Mesenteric fat pad (tissue), 1 donor: Measurements from ENCODE around the gene TRAF4. TPM values are rescaled to one million over a fixed set of nuclear protein-coding genes. Genes with fewer than 3 reads are reported as not detected.

Experiments
- DNase-seq: peaks from one replicate; pipeline ENCODE4 v3.0.0-alpha.2; 2020; ENCODE audit warnings: low spot score
- long read RNA-seq: library from polyadenylated mRNA; unstranded; transcript quantifications from one replicate; pipeline ENCODE4 v2.0.0, GENCODE V29; 2020
- total RNA-seq: library from RNA; stranded (reverse); fragmentation: NEBNext Ultra II Directional; extraction: Animal tissue kit (Norgen Biotek cat#: 25700); gene quantifications from one replicate; pipeline ENCODE4 v1.2.1, GENCODE V29; 2021
- donor health status: DM: yes; HTN: yes; CAD: no.

TRAF4 gene
- total RNA-seq: 17.5 TPM
- long read RNA-seq, partial matches to known transcripts: 0 of 5 reads
- long read RNA-seq, other reads (novel, unspliced or antisense): 1 of 5 reads

- no peak for DNase-seq
These were observed at the start of gene TRAF4 for GRCh38 chr17:28743243-28744103. Gene TRAF4 (plus strand): TSS chr17:28744011. CDS start chr17:28744113, 102 bp downstream.

GRCh38 chr17:28698253-28698941 lies 45.4 kb upstream of the TRAF4 start:
- DNase-seq: no peak

GRCh38 chr17:28700278-28700677 lies 43.5 kb upstream of the TRAF4 start:
- no peak for DNase-seq

- DNase-seq: no peak
These were observed 42.9 kb upstream of the TRAF4 start for GRCh38 chr17:28700830-28701492.

- DNase-seq: no peak
These were observed 41.6 kb upstream of the TRAF4 start for GRCh38 chr17:28702026-28702751.

GRCh38 chr17:28702752-28703150 lies 41.1 kb upstream of the TRAF4 start:
- DNase-seq: no peak

- no peak for DNase-seq
These were observed 40.1 kb upstream of the TRAF4 start for GRCh38 chr17:28703552-28704218.

- DNase-seq: no peak
These were observed 39.5 kb upstream of the TRAF4 start for GRCh38 chr17:28704219-28704858.

- DNase-seq: no peak
These were observed 38.6 kb upstream of the TRAF4 start for GRCh38 chr17:28705074-28705659.

GRCh38 chr17:28705728-28706334 lies 38.0 kb upstream of the TRAF4 start:
- DNase-seq: no peak

- no peak for DNase-seq
These were observed 37.1 kb upstream of the TRAF4 start for GRCh38 chr17:28706471-28707338.

- no peak for DNase-seq
These were observed 36.5 kb upstream of the TRAF4 start for GRCh38 chr17:28707339-28707720.

- DNase-seq: peak; percentile 96
These were observed 32.7 kb upstream of the TRAF4 start for GRCh38 chr17:28710861-28711722.

- DNase-seq: no peak
These were observed 32.1 kb upstream of the TRAF4 start, which contains the start of gene PROCA1 for GRCh38 chr17:28711723-28712031. Gene PROCA1 (minus strand): TSS chr17:28711888. CDS start chr17:28711660, 228 bp downstream.

GRCh38 chr17:28712032-28712704 lies 31.6 kb upstream of the TRAF4 start:
- no peak for DNase-seq

GRCh38 chr17:28712705-28713415 lies 31.0 kb upstream of the TRAF4 start:
- no peak for DNase-seq
